Aorta (tissue), 5 donors: ENCODE data around the gene EOGT. TPM values are rescaled to one million over a fixed set of nuclear protein-coding genes. Genes with fewer than 3 reads are reported as not detected.

Experiments used
- ATAC-seq: fragments of 200-7000 bp; cut with Tn5 transposase; one replicate; pipeline ENCODE4 v1.9.1; 2022; ENCODE audit warnings: moderate library complexity; ENCODE audit not compliant: low FRiP score
- DNase-seq, 2 donors: peaks; one replicate each; pipeline ENCODE4 v3.0.0-alpha.2; 2020
- H3K27ac ChIP-seq, 2 donors: one replicate each; pipeline ENCODE4 v1.5.1; 2013; ENCODE audit warnings: low read length in 2 of 2, mild to moderate bottlenecking in 2 of 2, moderate library complexity in 2 of 2, control low read depth in 1 of 2, inconsistent platforms in 1 of 2, low read depth in 1 of 2
- H3K27me3 ChIP-seq, 2 donors: one replicate each; pipeline ENCODE4 v1.6.1; 2013; ENCODE audit warnings: control low read depth in 1 of 2, low read length in 1 of 2, mild to moderate bottlenecking in 1 of 2, moderate library complexity in 1 of 2; ENCODE audit not compliant: insufficient read depth in 2 of 2, control insufficient read depth in 1 of 2
- H3K36me3 ChIP-seq, 2 donors: one replicate each; pipeline ENCODE4 v1.6.1; 2013; ENCODE audit warnings: control low read depth in 1 of 2, low read length in 1 of 2, mild to moderate bottlenecking in 1 of 2; ENCODE audit not compliant: insufficient read depth in 2 of 2, control insufficient read depth in 1 of 2
- H3K4me1 ChIP-seq, 2 donors: one replicate each; pipeline ENCODE4 v1.6.1; 2013; ENCODE audit warnings: low read length in 2 of 2, control low read depth in 1 of 2, mild to moderate bottlenecking in 1 of 2, moderate library complexity in 1 of 2; ENCODE audit not compliant: insufficient read depth in 2 of 2, control insufficient read depth in 1 of 2
- H3K4me3 ChIP-seq, 2 donors: one replicate each; pipeline ENCODE4 v1.5.1; 2013; ENCODE audit warnings: low read length in 2 of 2, control low read depth in 1 of 2, mild to moderate bottlenecking in 1 of 2
- H3K9me3 ChIP-seq: one replicate; pipeline ENCODE4 v1.6.1; 2013; ENCODE audit warnings: mild to moderate bottlenecking, low read length; ENCODE audit not compliant: control insufficient read depth
- WGBS, 2 donors: extraction: QIAGEN DNeasy Blood & Tissue Kit; methylation state at CpG; one replicate each; pipeline ENCODE4 v1.1.7; 2013; 5-methylcytosine and 5-hydroxymethylcytosine counted together
- intact Hi-C, 2 donors: fragments of 100-400 bp; cut with DNase I; formaldehyde crosslinking; loops; one replicate each; pipeline versions ENCODE4 v1.14.2 to v1.15.0; 2022
- polyA plus RNA-seq, 2 donors: library from polyadenylated mRNA; stranded (reverse); fragments of 200-250 nt; gene quantifications; one replicate each; pipeline ENCODE4 v1.2.3, GENCODE V29; 2013
- total RNA-seq, 2 donors: library from RNA; stranded (reverse); fragmentation: NEBNext Ultra II Directional; extraction: Animal tissue kit (Norgen Biotek cat#: 25700); gene quantifications; one replicate each; pipeline ENCODE4 v1.2.1, GENCODE V29; 2021
- donor health status: healthy with polysubstance abuse.
- donor health status: Bipolar disorder and iron deficiency.
- donor health status: DM: no; HTN: no; CAD: no.
- donor health status: DM: no; HTN: no; CAD: no.
- donor health status: DM: yes; HTN: yes; CAD: no.

EOGT gene
- total and polyA plus RNA-seq, 4 donors = 40.6 to 134 (median 104) TPM

- Histone ChIP-seq H3K4me1 (peaks cover 7 to 25% of the 10 kb centered on the region in 2 donors), H3K4me3 (no peak overlapping the region), H3K36me3 (peaks cover 3 to 7% of the 10 kb centered on the region in 2 donors), H3K9me3 (no peaks in the 10 kb centered on the region), H3K27ac (no peak overlapping the region), H3K27me3 (no peaks in the 10 kb centered on the region)
- WGBS, 2 donors = 54 to 55% methylated on average over 9 of the region's 9 CpGs
- intact Hi-C loops = no loop called here
- DNase-seq (no peak), ATAC-seq (no peak)
Measured at GRCh38 chr3:69004138-69004537, 9.3 kb downstream of the EOGT start.

- WGBS, 2 donors = 5 to 6% methylated on average over 1 of the region's 1 CpG
- intact Hi-C loops = no loop called here
- Histone ChIP-seq H3K4me3 (no peak overlapping the region), H3K27ac (peak overlapping the region; percentile 58 to 76), H3K9me3 (no peaks in the 10 kb centered on the region), H3K27me3 (no peaks in the 10 kb centered on the region), H3K36me3 (peaks cover 15 to 17% of the 10 kb centered on the region in 2 donors), H3K4me1 (peaks cover 4 to 7% of the 10 kb centered on the region in 2 donors)
- no peak for ATAC-seq
- DNase-seq = no peak
Measured at GRCh38 chr3:68999605-69000004, 13.9 kb downstream of the EOGT start.

- no peaks in the 10 kb centered on the region for H3K27me3 ChIP-seq
- no peaks in the 10 kb centered on the region for H3K9me3 ChIP-seq
- peak overlapping the region in 1 of 2 donors; percentile 76 for H3K27ac ChIP-seq
- no peak for ATAC-seq
- no peak for DNase-seq
- peaks cover 16 to 19% of the 10 kb centered on the region in 2 donors for H3K36me3 ChIP-seq
- intact Hi-C loops = no loop called here
- H3K4me3 ChIP-seq = no peak overlapping the region
- peaks cover 4 to 5% of the 10 kb centered on the region in 2 donors for H3K4me1 ChIP-seq
Measured at GRCh38 chr3:68999158-68999557, 14.3 kb downstream of the EOGT start.

GRCh38 chr3:68997887-68998286, 15.6 kb downstream of the EOGT start:
- peak overlapping the region in 1 of 2 donors; percentile 57 for H3K27ac ChIP-seq
- peaks cover 4 to 5% of the 10 kb centered on the region in 2 donors for H3K4me1 ChIP-seq
- no peak for DNase-seq
- intact Hi-C loops = no loop called here
- ATAC-seq = no peak
- no peaks in the 10 kb centered on the region for H3K27me3 ChIP-seq
- H3K4me3 ChIP-seq = no peak overlapping the region
- H3K36me3 ChIP-seq = peaks cover 16 to 20% of the 10 kb centered on the region in 2 donors
- H3K9me3 ChIP-seq = no peaks in the 10 kb centered on the region
- WGBS, 2 donors = 79 to 80% methylated on average over 6 of the region's 6 CpGs

GRCh38 chr3:68996356-68996995, 17.0 kb downstream of the EOGT start:
- intact Hi-C loops = no loop called here
- DNase-seq (no peak), ATAC-seq (no peak)
- 34 to 37% methylated on average over 8 of the region's 8 CpGs for whole genome bisulfite sequencing, 2 donors
- H3K27ac ChIP-seq = peak overlapping the region in 1 of 2 donors; percentile 41
- peaks cover 4 to 5% of the 10 kb centered on the region in 2 donors for H3K4me1 ChIP-seq
- H3K9me3 ChIP-seq = no peaks in the 10 kb centered on the region
- H3K4me3 ChIP-seq = no peak overlapping the region
- H3K36me3 ChIP-seq = peaks cover 15 to 20% of the 10 kb centered on the region in 2 donors
- H3K27me3 ChIP-seq = no peaks in the 10 kb centered on the region

GRCh38 chr3:68988740-68989139, 24.7 kb downstream of the EOGT start:
- H3K27me3 ChIP-seq = no peaks in the 10 kb centered on the region
- H3K36me3 ChIP-seq = peaks cover 15 to 17% of the 10 kb centered on the region in 2 donors
- H3K4me1 ChIP-seq = no peaks in the 10 kb centered on the region
- intact Hi-C loops = no loop called here
- 26 to 32% methylated on average over 4 of the region's 4 CpGs for WGBS, 2 donors
- no peak for DNase-seq
- no peak overlapping the region for H3K4me3 ChIP-seq
- no peaks in the 10 kb centered on the region for H3K9me3 ChIP-seq
- no peak overlapping the region for H3K27ac ChIP-seq
- ATAC-seq = no peak

- Histone ChIP-seq H3K36me3 (peaks cover 19 to 20% of the 10 kb centered on the region in 2 donors), H3K4me3 (no peak overlapping the region), H3K4me1 (no peaks in the 10 kb centered on the region), H3K27me3 (no peaks in the 10 kb centered on the region), H3K9me3 (no peaks in the 10 kb centered on the region), H3K27ac (no peak overlapping the region)
- intact Hi-C loops = no loop called here
- ATAC-seq (no peak), DNase-seq (no peak)
- WGBS, 2 donors = 71 to 77% methylated on average over 6 of the region's 6 CpGs
Measured at GRCh38 chr3:68987322-68987721, 26.2 kb downstream of the EOGT start.

- intact Hi-C loops = no loop called here
- H3K9me3 ChIP-seq = no peaks in the 10 kb centered on the region
- no peak for DNase-seq
- H3K36me3 ChIP-seq = peaks cover 19 to 20% of the 10 kb centered on the region in 2 donors
- no peak overlapping the region for H3K27ac ChIP-seq
- WGBS, 2 donors = 89 to 92% methylated on average over 6 of the region's 6 CpGs
- H3K27me3 ChIP-seq = no peaks in the 10 kb centered on the region
- H3K4me3 ChIP-seq = no peak overlapping the region
- ATAC-seq = no peak
- no peaks in the 10 kb centered on the region for H3K4me1 ChIP-seq
Measured at GRCh38 chr3:68986496-68987208, 26.8 kb downstream of the EOGT start.
